Kidney (tissue), 14 donors: ENCODE measurements around the gene XRRA1. TPM values are rescaled to one million over a fixed set of nuclear protein-coding genes. Genes with fewer than 3 reads are reported as not detected.

Experiments used
- DNase-seq, 5 donors: peaks; one replicate each; pipeline ENCODE4 v3.0.0-alpha.2; 2013 to 2020
- FAIRE-seq: peaks from 2 replicates; lab custom pipeline; 2012; peaks lifted over from hg19 to GRCh38; lab: Jason Lieb, UNC
- H3K27ac ChIP-seq, 2 donors: one replicate each; pipeline ENCODE4 v1.7.0; 2013; ENCODE audit warnings: low read depth in 2 of 2, low read length in 2 of 2, inconsistent platforms in 1 of 2
- H3K27me3 ChIP-seq: one replicate; pipeline ENCODE4 v1.7.1; 2013; ENCODE audit warnings: low read length, inconsistent platforms; ENCODE audit not compliant: control insufficient read depth, insufficient read depth
- H3K36me3 ChIP-seq, 3 donors: one replicate each; pipeline versions ENCODE4 v1.7.0 to v1.7.1; 2013; ENCODE audit warnings: low read length in 3 of 3, control low read depth in 1 of 3, inconsistent platforms in 1 of 3; ENCODE audit not compliant: insufficient read depth in 3 of 3, control insufficient read depth in 2 of 3
- H3K4me1 ChIP-seq, 3 donors: one replicate each; pipeline versions ENCODE4 v1.7.0 to v1.7.1; 2013; ENCODE audit warnings: low read length in 3 of 3, inconsistent platforms in 1 of 3, low read depth in 1 of 3; ENCODE audit not compliant: control insufficient read depth in 2 of 3, insufficient read depth in 2 of 3
- H3K4me3 ChIP-seq, 3 donors: one replicate each; pipeline versions ENCODE4 v1.7.0 to v1.8.1; 2013; ENCODE audit warnings: low read length in 3 of 3, control low read depth in 1 of 3, inconsistent platforms in 1 of 3
- H3K9ac ChIP-seq, 3 donors: one replicate each; pipeline versions ENCODE4 v1.7.0 to v1.7.1; 2013; ENCODE audit warnings: low read length in 3 of 3, control low read depth in 1 of 3, inconsistent platforms in 1 of 3
- H3K9me3 ChIP-seq, 3 donors: one replicate each; pipeline versions ENCODE4 v1.7.0 to v1.7.1; 2013; ENCODE audit warnings: low read length in 3 of 3, control low read depth in 1 of 3, inconsistent platforms in 1 of 3; ENCODE audit not compliant: control insufficient read depth in 2 of 3, insufficient read depth in 1 of 3
- intact Hi-C: fragments of 100-400 bp; cut with DNase I; formaldehyde crosslinking; loops from one replicate; pipeline ENCODE4 v1.11.1; 2022
- polyA plus RNA-seq: library from polyadenylated mRNA; stranded (reverse); fragments of 350-450 nt; fragmentation: Illumina TruSeq; extraction: RNeasy Lipid Tissue Mini Kit (QIAGEN cat#74804); gene quantifications from one replicate; pipeline ENCODE4 v1.2.3, GENCODE V29; 2014; ENCODE audit warnings: low read depth, low replicate concordance; ENCODE audit not compliant: insufficient read depth
- total RNA-seq: library from RNA; stranded (reverse); fragmentation: NEBNext Ultra II Directional; extraction: Animal tissue kit (Norgen Biotek cat#: 25700); gene quantifications from one replicate; pipeline ENCODE4 v1.2.1, GENCODE V29; 2021
- TF ChIP-seq, protein P1 (sequence below): IDR thresholded peaks from 3 replicates; pipeline ENCODE4 v1.5.1; 2012; ENCODE audit warnings: mild to moderate bottlenecking, moderate library complexity, borderline replicate concordance; ENCODE audit not compliant: insufficient read depth; ENCODE audit errors: extremely low read depth
- donor health status: control.
- donor health status: control.
- donor health status: control.
- donor health status: control.
- donor health status: control.
- donor health status: DM: yes; HTN: yes; CAD: no.
- donor health status: Normal renal cell carcinoma (clear cell type).

Gene XRRA1
- total and polyA plus RNA-seq, 2 donors from 2014 or later = 2.6 to 14.6 TPM

DNA sequence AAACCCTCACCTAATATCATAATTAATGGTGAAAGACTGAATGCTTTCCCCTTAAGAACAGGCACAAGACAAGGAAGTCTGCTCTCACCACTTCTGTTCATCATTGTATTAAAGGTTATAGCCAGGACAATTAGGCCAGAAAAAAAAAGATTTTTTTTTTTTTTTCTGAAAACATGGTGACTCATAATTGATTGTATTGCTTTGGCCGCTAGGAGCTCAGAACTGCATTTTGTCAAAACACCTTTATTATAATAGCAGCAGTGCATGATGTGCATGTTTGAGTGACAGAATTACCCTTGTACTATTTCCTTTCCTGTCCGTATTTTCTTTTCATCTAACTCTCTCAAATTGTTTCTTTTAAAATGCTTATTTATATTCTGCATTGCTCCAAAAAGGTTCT, 102.1 kb downstream of the XRRA1 start:
- intact Hi-C loops = no loop called here

DNA sequence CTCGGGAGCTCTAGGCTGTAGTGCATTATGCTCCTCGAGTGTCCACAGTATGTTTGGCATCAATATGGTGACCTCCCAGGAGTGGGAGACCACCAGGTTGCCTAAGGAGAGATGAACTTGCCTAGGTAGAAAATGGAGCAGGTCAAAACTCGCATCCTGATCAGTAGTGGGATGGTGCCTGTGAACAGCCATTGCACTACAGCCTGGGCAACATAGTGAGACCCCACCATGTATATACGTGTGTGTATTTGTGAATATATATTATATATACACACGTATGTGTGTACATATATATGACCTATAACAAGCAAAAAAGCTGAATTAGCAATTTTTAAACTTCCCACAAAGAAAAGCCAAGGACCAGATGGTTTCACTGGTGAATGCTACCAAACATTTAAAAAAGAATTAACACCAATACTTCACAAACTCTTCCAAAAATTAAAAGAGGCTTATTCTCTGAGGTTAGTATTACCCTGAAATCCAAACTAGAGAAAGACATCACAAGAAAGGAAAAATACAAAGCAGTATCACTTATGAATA, 102.8 kb downstream of the XRRA1 start:
- no peaks in the 10 kb centered on the region for H3K4me1 ChIP-seq
- DNase-seq = no peak
- no peak overlapping the region for H3K4me3 ChIP-seq
- TF ChIP-seq, protein P1, sequence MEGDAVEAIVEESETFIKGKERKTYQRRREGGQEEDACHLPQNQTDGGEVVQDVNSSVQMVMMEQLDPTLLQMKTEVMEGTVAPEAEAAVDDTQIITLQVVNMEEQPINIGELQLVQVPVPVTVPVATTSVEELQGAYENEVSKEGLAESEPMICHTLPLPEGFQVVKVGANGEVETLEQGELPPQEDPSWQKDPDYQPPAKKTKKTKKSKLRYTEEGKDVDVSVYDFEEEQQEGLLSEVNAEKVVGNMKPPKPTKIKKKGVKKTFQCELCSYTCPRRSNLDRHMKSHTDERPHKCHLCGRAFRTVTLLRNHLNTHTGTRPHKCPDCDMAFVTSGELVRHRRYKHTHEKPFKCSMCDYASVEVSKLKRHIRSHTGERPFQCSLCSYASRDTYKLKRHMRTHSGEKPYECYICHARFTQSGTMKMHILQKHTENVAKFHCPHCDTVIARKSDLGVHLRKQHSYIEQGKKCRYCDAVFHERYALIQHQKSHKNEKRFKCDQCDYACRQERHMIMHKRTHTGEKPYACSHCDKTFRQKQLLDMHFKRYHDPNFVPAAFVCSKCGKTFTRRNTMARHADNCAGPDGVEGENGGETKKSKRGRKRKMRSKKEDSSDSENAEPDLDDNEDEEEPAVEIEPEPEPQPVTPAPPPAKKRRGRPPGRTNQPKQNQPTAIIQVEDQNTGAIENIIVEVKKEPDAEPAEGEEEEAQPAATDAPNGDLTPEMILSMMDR = no peak
- intact Hi-C loops = no loop called here
- FAIRE-seq = no peak
- H3K9me3 ChIP-seq = no peaks in the 10 kb centered on the region
- H3K27ac ChIP-seq = no peak overlapping the region
- H3K27me3 ChIP-seq = no peaks in the 10 kb centered on the region
- H3K9ac ChIP-seq = no peak overlapping the region
- peaks cover 0 to 54% (median 37%) of the 10 kb centered on the region in 3 donors for H3K36me3 ChIP-seq

More for the DNA sequence above, 102.1 kb downstream of the XRRA1 start:
- DNase-seq = no peak
- no peak overlapping the region for H3K4me3 ChIP-seq
- peaks cover 0 to 57% (median 38%) of the 10 kb centered on the region in 3 donors for H3K36me3 ChIP-seq
- FAIRE-seq = no peak
- H3K27me3 ChIP-seq = no peaks in the 10 kb centered on the region
- H3K27ac ChIP-seq = no peak overlapping the region
- TF ChIP-seq, protein P1 = no peak
- no peak overlapping the region for H3K9ac ChIP-seq
- H3K9me3 ChIP-seq = no peaks in the 10 kb centered on the region
- no peaks in the 10 kb centered on the region for H3K4me1 ChIP-seq

DNA sequence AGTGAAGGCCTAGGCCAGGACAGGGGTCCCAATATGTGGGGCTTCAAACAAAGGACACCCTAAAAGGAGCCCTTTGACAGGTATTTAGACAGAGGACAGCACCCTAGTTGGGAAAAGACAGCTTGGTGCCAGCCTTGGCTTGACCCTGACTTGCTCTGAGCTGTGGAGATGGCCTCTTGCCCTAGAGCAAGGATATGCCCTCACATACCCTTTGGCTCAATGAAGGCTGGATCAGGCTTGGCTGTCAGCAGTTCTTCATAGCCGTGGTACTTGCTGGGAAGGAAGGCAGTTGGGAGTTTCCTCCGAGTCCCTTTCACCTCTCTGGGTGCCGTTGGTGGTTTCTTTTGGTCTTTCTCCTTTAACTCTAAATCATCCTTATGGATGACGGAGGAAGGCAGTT, 104.0 kb downstream of the XRRA1 start:
- no peaks in the 10 kb centered on the region for H3K27me3 ChIP-seq
- DNase-seq = no peak
- no peaks in the 10 kb centered on the region for H3K4me1 ChIP-seq
- H3K27ac ChIP-seq = no peak overlapping the region
- TF ChIP-seq, protein P1 = no peak
- no peaks in the 10 kb centered on the region for H3K9me3 ChIP-seq
- intact Hi-C loops = no loop called here
- no peak overlapping the region for H3K4me3 ChIP-seq
- H3K9ac ChIP-seq = no peak overlapping the region
- no peak for FAIRE-seq
- H3K36me3 ChIP-seq = peaks cover 0 to 51% (median 37%) of the 10 kb centered on the region in 3 donors

DNA sequence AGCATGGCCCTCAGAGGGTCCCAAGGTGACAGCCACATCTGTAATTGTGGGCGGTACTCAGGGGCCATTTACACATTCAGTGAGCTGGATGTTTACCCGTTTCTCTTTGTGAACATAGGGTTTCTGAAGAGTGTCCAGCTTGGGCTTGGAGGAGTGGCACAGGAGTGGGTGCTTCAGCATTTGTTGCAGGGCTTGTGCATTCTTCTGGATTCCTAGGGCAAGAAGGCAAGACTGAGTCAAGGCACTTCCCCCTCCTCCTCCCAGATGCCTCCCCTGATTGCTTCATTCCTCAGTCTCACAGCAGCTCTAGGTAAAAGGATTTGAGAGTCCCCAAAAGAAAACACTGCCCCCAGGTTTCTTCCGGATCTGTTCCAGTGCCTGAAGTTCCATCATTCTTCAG, 104.8 kb downstream of the XRRA1 start:
- intact Hi-C loops = no loop called here
- TF ChIP-seq, protein P1 = no peak
- H3K36me3 ChIP-seq = peaks cover 0 to 51% (median 34%) of the 10 kb centered on the region in 3 donors
- H3K27ac ChIP-seq = no peak overlapping the region
- no peak for DNase-seq
- no peaks in the 10 kb centered on the region for H3K4me1 ChIP-seq
- no peak overlapping the region for H3K4me3 ChIP-seq
- no peak for FAIRE-seq
- H3K27me3 ChIP-seq = no peaks in the 10 kb centered on the region
- H3K9me3 ChIP-seq = no peaks in the 10 kb centered on the region
- H3K9ac ChIP-seq = no peak overlapping the region
